ENCODE data around the gene UBALD1.
A peak's percentile ranks its signal among the peaks of the same experiment; 100 is the strongest.

The UBALD1 gene

DNA sequence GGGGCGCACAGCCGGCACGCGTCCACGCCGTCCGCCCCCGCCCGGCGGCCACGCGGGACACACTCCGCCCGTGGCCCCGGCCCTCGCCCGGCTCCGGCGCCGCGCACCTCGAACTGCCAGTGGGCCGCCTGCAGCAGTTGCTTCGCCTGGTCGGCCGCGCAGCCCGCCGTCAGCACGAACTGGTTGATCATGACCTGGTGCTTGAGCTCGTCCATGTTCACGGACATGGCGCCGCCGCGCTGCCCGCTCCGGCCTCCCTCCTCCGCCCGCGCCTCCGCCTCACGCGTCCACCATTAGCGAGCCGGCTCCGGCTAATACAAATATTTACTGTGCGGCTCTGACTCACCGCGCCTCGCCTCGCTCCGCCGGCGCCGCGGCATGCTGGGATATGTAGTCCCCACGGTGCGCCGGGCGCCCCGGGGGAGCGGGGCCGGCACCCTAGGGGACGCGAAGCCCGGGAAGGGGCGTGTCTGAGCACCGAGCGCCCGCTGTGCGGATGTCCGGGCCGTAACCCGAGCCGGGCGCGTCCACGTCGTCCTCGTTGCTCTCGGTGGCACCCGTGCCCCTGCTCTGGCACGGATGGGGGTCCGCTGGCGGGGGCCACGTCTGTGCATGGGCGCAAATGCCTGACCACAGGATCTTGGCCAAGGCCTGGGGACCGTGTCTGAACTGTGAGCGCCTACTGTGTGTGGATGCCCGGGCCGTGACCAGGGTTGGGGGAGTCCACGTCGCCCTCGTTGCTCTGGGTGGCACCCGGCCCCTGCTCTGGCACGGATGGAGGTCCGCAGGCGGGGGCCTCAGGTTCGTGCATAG is at the start of gene UBALD1:
TSS of gene UBALD1 (minus strand) at position 318 of the 813 bp plus-strand sequence. CDS start at position 227, 91 bp downstream.
- peak; percentile 84 for DNase-seq

DNA sequence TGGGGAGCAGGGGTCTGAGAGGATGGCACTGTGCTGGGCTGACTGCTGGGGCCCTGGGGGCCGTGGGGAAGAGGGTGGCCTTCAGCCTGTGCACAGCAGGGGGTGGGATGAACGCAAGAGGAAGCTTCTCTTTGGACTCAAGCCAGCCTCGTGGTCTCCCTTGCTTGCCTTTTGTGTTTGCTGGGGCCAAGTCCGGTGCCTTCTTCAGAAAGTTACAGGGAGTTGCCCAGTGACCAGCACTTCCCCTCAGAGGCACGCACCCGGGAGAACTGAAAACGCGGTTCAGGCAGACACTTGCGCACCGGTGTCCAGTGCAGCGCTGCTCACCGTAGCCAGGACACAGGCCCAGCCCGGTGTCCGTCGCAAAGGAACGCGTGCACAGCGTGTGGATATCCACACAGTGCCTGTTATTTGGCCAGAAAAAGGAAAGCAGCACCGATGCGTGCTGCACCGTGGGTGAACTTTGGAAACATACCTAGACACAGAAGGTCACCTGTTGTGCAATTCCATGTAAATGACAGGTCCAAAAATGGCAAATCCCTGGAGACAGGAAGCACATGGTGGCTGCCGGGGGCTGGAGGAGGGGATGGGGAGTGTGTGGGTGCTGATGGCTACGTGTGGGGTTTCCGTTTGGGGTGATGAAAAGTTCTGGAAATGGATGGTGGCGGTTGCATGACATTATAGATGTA is 49.2 kb upstream of the UBALD1 start:
- DNase-seq: no peak

DNA sequence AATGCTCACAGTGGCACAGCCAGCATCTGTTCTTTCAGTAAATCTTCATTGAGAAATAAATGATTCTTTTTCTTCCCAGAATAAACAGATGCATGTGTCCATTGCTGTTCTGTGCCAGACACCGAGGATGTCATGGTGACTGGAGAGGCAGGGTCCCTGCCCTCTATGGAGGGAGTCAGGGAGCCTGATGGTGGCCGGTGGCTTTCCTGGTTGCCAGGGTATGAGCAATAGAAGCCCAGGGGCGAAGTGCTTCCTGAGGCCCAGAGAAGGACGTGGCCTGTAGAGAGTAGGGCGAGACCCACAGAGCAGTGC is 48.7 kb upstream of the UBALD1 start:
- DNase-seq: no peak

DNA sequence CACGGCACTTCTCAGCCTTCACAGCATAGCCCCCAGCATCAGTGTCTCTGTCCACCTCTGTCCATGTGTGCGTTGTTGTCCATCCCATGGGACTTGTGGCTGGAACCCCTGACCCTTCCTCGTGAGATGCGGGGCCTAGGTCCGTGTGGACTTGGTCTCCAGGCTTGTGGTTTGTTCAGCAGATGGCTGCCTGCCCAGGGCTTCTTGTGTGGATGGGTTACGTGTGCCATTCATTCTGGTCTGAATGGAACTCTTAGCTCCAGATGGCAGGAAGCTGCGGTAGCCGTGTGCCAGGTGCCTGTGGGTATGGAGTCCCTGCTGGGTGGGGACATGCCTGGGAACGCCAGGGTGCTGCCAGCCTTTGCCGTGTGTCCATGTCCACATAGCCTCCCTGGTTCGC is 47.0 kb upstream of the UBALD1 start:
- DNase-seq: no peak

DNA sequence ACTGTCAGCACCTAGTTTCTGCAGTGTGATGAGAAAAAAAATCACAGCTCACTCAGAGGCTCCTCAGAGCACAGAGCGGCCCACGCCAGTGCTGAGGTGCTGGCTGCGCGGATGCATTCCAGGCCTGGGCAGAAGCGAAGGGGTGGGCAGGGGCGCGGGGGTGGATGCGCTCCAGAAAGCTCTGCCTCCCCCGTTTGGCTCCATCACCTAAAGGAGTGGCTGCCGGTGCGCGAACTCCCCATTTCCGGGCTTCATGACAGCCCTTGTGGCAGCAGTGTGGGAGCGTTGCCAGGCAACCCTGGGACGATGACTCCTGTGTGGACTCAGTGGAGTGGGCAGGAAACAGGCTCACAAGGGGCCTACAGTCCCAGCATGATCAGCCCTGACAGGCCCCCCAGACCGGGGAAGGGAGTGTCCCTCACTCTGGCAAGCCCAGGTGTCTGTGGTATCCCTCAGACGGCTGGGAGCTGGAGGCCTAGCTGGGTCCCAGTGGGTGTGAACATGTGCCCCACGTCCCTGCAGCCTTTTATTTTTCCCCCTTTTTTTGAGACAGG is 45.8 kb upstream of the UBALD1 start:
- DNase-seq: no peak

DNA sequence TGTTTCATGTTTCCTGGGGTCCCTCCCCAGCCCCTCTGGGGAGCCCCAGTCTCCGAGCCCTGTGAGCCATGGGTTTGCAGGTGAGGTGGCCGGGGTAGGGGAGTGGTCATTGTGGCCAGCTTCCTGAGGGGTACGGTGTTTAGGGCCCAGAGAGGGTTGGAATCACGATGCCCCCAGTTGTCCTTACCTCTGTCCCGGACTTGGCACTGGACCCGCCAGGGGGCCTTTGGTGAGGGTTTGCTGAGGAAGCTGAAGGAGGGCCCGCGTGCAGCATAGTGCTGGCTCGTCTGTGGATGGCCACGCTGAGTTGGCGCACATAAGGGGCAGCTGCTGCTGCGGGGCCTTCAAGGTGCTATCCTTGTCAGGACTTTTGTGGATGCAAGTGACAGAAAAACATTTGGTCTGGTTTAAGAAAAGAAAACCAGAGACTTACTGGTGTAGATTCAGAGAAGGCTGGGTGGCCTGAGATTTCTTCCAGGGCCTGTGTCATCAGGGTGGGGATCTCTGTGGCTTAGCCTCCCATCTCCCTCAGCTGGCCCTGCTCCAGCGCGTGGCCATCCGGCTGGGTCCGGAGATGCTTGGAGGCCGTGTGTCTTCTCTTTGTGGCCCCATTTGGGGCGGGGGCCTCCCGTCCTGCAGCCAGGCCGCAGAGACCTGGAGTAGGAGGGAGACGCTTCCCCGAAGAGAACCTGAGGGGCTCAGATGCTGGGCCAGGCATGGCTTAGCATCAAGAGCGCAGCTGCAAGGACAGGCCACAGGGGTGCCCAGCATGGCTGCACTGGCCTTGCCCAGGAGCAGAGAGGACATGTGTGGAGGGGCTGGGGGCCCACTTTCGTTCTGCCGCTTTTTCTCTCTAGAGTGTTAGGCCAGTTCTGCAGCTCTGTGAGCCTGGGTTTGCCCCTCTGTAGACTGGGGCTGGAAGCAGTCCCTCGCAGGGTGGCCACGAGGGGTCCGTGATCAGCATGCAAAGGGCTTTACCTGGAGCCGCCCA is 45.0 kb upstream of the UBALD1 start:
- no peak for DNase-seq

DNA sequence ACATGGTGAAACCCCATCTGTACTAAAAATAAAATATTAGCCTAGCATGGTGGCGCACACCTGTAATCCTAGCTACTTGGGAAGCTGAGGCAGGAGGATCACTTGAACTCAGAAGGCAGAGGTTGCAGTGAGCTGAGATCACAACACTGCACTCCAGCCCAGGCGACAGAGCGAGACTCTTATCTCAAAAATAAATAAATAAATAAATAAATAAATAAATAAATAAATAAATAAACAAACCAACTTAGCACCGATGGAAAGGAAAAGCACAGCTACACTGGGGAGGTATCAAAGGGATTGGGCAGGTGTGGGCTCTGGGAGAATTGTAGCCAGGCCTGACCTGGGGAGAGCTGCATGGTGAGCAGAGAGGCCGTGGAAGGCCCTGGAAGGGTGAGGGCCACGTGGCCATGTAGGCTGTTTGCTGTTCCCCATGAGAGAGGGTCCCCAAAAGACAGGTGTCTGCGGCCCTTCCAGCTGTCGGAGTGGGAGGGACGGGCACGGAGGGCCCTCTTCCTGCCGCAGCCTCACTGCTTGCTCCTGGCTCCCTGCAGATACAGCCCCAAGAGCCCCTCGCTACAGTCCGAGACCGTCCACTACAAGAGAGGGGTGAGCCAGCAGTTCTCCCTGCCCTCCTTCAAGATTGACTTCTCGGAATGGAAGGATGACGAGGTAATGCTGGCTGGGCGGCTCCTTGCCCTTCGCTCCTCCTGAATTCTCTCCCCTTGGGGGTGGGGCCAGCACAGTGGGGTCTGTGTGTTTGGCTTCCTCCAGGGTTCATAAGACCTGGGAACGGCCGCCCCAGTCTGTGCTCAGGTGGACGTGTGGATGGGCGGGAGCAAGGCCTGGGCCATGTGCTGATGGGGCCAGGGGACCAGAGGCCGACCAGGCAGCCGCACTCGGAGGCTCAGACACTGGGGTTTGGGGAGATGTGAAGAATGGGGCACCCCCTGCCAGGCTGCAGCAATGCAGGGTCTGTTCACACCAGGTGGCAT is 42.3 kb upstream of the UBALD1 start:
- no peak for DNase-seq

DNA sequence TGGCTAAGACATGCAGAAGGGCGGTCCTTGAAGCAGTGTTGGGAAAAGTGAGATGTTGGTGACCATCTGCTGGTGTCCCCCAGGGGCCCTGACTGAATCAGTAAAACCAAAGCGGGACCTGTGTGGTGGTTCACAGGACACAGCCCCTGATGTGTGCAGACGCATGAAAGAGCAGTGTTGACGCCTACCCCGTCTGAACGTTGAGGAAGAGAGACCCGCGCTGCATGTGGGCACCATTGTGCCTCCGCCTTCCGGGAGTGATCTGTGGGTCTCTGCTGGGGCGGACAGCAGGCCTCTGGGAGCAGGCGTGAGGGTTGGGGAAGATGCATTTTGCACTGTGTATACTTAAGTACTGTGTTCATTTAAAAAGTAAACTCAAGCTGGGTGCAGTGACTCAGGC is 41.5 kb upstream of the UBALD1 start:
- DNase-seq: no peak

DNA sequence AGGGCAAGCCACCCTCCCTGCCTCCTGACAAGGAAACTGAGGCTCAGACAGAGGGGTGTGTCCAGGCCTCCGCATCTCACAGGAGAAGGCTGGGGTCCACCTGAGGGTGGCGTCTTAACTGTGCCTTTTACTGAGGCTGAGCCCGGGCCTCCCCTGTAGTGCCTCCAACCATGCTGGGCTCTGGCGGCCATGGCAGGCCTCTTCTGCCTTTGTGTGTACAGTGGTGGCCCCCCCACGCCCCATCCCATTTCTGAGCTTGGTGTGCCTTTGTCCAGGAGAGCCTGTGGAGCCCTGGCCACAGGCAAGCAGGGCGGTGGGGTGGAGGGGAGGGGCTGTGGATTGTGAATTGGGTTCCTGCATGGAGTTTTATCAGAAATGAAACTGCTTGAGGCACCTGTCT is 41.1 kb upstream of the UBALD1 start:
- DNase-seq: no peak

DNA sequence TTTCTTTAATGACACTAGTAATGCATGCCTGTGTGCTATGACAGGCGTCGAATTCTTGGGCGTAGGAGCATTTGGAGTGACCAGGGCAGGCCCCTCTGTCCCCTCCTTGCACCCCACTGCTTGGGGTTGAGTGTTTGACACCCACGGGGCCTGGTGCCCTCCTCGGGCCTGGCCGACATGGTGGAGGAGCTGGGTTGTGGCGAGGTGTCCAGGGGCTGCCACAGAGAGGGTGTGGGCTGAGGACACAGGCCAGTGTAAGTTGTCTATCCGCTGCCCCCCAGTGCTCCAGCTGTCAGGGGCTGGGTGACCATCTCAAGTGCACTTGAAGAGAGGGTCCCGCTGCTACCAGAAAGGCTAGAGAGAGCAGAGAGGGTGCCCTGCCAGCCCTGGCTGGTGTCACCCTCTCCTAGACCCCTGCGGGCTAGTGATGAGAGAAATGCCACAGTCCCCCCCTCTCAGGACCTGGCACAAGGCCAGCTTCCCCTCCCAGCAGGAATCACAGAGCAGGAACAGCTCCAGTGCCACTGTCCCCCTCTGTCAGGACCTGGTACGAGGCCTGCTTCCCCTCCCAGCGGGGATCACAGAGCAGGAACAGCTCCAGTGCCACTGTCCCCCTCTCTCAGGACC is 40.4 kb upstream of the UBALD1 start:
- no peak for DNase-seq

DNA sequence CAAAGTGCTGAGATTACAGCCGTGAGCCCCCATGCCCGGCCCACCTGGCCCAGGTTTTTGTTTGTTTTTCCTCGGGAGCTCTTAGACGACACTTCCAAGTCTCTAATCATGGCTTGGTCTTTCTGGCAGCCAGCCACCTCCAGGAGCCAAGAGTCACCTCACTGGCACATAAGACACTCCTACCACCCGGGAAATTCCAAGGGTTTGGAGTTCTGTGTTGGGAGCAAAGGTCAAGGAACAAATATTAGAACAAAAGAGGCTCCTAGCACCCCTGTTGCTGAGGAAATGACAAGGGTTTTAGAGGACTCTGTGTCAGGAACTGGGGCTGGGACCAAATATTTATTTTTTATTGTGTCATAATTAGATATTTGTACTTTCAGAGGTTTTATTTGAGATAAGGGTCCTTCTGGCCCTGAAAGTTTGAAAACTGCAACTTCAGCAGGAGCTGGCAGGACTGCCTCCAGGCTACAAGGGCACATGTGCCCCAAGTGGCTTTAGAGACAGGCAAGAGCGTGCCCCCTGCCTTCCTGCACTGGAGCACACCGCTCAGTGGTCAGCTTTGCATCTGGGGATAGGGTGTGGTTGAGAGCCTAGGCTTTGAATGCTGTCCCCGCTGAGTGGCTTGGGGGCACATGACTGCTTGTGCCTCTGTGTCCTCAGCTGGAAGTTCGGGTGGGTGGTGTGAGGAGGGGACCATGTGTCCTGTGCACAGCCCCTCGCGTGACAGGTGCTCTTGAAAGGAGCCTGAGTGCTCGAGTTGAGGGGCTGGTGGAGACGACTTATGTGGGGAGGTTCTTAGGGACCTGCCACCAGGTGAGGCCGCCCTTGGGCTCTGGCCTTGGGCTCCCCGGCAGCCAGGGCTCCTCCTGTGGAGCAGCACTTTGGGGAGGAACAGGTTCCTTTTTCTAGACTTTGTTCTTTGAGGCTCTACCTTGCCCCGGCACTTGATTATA is 39.6 kb upstream of the UBALD1 start:
- no peak for DNase-seq

DNA sequence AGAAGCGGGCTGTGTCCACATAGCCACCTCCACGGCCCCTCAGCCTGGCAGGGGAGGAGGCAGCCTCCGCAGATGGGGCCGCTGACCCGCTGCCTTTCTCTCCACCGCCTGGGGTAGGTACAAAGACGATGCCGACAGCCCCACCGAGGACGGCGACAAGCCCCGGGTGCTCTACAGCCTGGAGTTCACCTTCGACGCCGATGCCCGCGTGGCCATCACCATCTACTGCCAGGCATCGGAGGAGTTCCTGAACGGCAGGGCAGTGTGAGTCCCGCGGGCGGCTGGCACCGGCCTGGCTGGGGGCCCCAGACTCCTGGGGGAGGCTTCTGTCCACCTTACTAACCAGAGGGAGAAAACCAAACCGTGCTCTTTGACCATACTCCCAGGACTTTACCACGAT is 37.9 kb upstream of the UBALD1 start:
- DNase-seq: no peak

DNA sequence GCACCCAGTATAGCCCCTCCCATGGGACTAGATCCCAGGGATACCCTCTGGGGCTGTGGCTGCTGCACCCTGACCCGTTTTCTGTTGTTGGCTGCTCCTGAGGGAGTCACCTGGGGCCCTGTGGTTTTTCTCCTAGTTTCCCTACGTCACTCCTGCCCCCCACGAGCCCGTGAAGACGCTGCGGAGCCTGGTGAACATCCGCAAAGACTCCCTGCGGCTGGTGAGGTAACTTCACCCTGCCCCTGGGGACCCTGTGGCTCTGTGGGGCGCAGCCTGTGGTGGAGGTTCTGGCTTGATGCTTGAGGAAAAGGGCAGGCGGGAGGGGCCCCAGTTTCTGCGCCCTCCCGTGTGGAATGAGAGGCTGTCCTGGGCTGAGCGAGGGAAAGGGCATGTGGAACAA is 37.1 kb upstream of the UBALD1 start:
- no peak for DNase-seq

DNA sequence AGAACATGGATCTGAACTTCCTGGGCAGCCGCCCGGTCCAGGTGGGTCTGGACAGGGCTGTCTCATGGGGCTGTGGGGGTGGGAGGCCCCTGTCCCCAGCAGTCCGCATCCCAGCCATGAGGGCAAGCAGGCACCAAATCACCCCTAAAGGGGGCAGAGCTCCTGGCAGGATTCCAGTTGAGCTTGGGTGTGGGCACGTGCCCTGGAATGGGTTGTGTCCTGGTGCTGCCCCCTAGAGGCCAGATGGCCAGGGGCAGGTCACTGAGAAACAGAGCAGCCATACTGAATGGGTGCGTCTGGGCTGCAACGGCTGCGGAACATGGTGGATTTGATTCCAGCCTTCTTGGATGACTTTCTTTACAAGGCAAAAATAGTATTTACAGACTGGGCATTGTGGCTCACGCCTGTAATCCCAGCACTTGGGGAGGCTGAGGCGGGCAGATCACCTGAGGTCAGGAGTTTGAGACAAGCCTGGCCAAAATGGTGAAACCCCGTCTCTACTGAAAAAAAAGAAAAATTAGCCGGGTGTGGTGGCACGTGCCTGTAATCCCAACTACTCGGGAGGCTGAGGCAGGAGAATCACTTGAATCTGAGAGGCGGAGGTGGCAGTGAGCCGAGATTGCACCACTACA is 35.9 kb upstream of the UBALD1 start:
- DNase-seq: peak; percentile 38

DNA sequence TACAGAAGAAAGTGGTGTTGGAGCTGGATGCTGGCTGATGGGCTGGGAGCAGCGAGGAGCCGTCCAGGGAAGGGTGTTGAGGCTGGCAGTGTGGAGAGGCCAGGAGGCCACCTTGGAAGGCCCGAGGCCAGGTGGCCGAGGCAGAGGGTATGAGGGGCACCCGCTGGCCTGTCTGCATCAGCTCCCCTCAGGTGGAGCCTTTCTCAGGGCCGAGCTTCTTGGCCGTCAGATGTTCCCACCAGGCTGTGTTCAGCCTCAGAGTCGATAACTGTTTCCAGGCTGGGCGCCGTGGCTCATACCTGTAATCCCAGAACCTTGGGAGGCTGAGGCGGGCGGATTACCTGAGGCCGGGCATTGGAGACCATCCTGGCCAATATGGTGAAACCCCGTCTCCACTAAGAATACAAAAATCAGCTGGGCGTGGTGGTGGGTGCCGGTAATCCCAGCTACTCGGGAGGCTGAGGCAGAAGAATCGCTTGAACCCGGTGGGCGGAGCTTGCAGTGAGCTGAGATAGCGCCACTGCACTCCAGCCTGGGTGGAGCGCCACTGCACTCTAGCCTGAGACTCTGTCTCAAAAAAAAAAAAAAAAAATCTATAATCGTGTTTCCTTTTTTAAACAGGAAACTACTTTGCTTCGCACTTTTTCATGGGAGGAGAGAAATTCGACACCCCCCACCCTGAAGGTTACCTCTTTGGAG is 35.2 kb upstream of the UBALD1 start:
- DNase-seq: no peak

DNA sequence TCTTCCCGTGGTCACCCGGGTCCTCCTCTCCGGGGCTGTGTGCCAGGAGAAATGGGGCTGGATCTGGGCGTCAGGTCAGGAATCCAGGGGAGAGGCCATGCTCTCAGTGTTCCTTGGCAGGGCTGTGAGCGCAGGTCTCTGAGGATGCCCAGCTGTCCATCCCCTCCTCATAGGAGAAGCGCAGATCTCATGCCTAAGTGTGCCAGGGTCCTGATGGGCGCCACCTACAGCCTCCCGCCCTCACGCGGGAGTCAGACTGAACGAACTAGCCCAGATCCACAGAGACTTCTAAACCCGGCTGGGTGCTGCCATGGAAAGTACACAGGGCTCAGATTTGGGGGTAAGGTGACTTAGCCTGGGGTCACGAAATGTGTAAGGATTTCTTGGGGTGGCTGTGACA is 34.2 kb upstream of the UBALD1 start:
- no peak for DNase-seq

DNA sequence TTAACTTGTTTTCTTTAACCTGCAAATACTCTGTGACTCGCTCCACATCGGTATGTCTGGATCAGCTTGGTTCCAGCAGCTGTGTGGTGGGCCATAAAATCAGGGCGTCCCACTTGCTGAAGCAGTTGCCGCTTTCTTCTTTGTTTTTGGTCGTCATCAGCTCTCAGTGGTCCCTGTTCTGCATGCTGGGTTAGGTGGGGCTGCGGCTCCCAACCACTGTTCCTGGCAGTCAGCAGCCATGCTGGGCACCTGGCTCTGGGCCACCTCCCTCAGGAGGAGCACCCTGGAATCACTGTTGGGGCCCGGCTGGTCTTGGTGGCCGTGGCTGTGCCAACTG is 32.9 kb upstream of the UBALD1 start:
- DNase-seq: no peak

DNA sequence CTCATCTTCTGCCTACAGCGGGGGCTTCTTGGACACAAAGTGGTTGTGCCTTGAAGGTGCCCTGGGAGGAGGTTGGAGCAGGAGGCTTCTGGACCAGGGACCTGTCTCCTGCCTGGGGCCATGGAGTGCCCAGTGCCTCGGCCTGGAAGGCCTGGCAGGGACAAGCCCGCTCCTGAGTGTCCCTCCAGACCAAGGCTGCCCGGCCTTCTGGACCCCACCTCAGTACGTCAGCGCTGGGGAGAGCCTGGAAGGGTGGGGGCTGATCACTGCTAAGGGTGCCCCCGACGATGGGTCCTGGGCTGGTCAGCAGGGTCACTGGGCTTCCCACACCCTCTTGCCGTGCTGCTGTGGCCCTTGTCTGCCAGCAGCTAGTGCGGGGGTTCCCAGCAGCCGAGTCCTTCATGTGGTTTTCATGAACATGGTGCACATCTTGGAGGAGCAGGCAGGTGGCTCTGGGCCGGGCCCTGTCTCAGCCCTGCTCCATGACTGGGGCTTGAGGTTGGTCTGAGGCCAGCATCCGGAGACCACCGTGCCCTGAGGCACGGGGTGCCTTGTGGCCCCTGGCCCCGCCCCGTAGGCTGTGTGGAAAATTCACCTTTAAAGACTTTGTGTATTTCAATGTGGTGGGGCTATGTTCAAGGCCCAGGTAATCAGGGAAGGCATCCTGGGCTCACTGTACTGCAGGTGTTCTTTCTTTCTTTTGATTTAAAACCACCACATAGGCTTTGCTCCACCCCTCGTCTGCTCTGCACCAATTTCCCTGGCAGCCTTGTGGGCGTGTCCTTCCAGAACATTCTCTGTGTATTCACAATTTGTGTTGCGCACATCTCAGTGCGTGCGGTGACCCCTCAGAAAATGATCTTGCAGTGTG is 32.3 kb upstream of the UBALD1 start:
- DNase-seq: no peak

Measured in NCI-H1436 (cell line).